HG02642 (cell line): ENCODE measurements around the gene MAST4.

ENCODE experiments used
- ATAC-seq: cut with Tn5 transposase; IDR thresholded peaks from one replicate; pipeline ENCODE4 v1.9.1; 2021; ENCODE audit warnings: mild to moderate bottlenecking; ENCODE audit not compliant: unreplicated experiment, poor library complexity

Gene MAST4

DNA sequence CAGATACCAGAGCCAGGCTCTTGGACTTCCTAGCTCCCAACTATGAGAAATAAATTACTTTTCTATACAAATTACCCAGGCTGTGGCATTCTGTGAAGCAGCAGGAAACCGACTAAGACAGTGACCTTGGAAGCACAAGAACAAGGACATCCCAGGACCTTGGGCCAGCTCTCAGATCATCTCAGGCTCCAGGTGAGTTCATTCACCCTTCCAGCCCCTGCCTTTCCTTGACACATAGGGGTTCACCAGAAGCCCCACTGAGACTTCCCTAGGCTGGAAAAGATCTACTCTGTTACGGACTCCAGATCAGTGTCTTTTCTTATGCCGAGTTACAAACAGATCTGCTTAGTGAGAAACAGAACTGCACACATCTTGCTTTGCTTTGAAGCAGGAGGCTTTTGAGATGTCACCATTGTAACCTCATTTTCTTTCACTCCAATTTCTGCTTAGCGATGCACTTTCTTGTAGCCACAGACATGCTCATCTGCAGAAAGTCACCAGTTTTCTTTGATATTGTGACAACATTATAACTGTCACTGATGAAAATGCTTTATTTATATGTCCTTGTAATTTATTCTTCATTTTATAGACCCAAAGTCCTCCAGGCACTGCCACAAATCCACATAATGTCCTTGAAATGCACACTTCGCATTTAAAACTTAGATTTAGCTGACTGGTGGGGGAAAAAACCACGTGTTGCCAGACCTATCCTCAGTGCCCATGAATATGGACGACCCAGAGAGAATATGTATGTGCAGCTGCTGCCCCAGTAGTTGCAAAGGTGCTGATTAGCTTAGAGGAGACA is 592.3 kb downstream of the MAST4 start:
- no peak for ATAC-seq

DNA sequence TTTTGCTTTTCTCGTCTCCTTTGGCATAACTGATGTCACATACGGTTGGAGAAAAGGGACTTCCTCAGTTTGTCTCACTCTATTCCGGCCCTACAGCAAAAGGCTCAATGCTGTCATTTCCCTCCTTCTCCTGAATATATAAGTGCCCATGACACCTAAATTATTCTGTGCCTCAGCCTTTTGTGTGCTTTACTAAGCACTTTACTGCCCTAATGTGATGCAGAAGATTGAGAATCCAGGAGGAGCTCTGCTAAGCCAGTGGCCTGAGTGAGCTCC is 592.8 kb downstream of the MAST4 start:
- no peak for ATAC-seq

DNA sequence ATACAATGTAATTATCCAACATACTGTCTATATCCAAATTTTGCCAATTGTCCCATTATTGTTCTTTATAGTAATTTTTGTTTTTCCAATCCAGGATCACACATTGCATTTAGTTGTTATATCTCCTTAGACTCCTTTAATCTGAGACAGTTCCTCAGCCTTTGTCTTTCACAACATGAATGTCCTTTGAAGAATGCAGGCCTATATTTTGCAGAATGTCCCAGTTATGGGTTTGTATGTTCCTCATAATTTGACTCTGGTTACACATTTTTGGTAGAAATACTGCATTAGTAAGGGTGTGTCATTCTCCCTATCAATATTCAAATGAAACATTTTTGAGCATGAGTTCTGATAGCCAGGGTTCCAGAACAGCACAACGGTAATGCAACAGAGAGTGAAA is 593.7 kb downstream of the MAST4 start:
- no peak for ATAC-seq

DNA sequence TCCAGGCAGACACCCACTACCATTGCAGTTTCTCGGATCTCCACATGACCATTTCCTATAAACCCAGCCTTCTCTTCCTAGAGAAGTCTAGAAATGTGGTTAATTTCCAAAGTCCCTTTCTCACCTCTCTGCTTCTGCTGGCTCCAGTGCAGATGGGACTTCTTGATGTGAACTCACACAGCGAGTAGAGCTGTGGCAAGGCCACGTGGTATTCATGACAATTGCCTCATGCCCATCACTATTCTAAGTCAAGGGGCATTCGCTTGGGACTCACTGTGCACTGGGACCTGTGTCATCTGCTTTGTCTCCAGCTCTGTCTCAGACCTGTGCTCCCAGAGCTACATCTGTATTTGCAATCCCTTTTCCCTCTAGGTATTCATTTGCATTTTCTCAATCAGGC is 594.2 kb downstream of the MAST4 start:
- ATAC-seq, result no peak

GRCh38 chr5:67190861-67191260 is 594.7 kb downstream of the MAST4 start:
- no peak for ATAC-seq

- no peak for ATAC-seq
Measured at GRCh38 chr5:67192719-67193438, 596.7 kb downstream of the MAST4 start.

DNA sequence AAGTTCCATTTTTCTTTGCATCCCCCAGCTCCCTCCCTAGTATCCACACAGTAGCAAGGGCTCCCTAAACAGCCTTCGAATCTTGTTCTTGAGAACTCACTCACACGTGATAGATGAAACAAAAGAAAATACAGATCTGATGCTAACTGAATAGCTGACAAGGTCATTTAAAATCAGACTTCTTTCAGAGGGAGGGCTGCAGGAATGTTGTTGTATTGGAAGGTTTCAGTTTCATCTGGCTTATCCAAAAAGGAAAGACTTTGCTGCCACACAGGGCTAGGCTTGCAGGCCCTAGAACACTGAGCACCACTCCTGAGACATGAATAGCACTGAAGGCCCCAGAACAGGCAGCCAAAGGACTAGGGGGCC is 597.2 kb downstream of the MAST4 start:
- ATAC-seq, result no peak

DNA sequence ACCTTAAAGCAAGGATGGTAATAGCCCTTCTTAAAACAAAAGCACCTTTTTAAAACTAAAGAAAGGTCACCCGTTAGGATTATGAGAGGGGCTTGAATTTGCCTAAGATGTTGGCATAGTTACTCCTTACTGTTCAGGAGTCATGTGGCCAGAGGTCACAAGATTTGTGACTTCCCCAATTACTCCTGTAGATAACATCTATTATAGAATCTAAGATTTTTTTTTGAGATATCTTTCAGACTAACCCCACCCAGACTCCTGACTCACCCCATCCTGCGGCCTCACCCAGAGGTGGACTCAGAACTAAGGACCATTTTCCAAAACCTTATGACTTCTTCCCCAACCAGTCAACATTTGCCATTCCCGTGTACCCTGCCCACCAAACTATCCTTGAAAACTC is 598.0 kb downstream of the MAST4 start:
- no peak for ATAC-seq

DNA sequence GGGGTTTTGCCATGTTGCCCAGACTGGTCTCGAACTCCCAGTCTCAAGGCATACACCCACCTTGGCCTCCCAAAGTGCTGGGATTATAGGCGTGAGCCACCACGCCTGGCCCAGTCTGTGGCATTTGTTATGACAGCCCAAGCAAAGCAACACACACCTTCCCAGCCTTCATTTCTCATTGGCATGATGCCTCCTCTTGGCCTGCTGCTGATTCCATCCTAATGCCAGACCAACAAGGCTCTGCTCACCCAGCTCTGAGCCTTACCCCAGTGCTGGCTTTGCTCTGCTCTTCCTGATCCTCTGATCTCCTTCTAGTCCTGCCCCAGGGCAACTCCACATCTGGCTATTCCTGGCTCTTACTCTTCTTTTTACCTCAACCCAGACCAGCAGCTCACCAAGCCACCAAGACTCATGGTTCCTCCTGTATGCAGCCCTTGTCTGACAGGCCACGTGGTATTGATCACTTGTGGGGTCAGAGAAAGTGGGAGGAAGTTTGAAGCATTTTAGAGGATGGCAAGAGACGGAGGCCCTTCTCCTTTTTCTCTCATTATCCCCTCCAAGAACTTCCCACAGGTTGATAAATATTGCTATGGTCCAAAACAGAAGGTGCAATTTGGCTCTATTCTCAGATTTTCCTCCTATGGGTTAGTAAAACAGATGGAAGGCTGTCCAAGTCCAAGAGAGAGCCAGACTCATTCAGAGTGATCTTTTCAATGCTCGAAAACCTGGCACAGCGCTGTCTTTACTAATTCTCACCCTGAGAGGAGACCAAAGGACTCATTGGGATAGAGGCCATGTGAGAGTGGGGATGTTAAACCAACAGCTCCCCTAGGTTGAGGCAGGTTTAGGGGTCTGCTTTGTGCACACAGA is 599.4 kb downstream of the MAST4 start:
- peak; percentile 38 for ATAC-seq

GRCh38 chr5:67196537-67197059 is 600.4 kb downstream of the MAST4 start, which contains the start of gene CD180:
TSS of gene CD180 (minus strand) at chr5:67196799. CDS start at chr5:67196641, 158 bp downstream.
- peak; percentile 43 for ATAC-seq

DNA sequence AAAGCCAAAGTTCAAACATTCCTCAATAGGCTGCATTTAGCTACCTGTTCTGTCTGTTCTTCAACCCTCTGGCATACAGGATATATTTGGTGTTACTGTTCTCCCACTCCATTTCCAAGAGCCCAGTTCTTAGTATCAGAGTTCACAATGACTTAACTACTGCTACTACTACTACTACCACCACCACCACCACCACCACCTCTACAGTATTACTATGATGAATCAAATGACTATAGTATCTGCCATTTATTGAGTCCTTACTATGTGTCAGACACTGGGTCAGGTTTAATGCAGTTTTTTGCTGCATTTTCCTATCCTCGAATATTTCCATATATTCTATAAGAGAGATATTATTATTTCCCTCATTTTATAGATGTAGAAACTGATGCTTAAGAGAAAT is 601.3 kb downstream of the MAST4 start:
- no peak for ATAC-seq

DNA sequence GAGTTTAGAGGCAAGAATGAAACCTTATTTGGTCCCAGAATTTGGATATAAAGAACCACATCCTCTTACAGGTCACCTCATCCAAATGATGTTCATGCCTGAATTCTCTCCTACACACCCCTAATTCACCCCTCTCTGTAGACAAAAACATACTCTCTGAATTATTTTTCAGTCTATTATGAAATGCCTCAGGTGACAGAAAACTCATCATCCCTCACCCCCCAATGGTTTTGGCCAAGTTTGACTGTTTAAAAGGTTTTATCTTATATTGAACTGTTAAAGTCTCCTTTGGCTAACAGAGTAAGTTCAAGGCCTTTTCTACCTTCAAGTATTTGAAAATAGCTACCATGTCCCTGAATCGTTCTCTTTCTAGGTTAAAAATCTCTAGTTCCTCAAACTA is 602.7 kb downstream of the MAST4 start:
- no peak for ATAC-seq

- ATAC-seq, result no peak
Measured at GRCh38 chr5:67199859-67200258, 603.7 kb downstream of the MAST4 start.

- ATAC-seq, result no peak
Measured at GRCh38 chr5:67200809-67201562, 604.8 kb downstream of the MAST4 start.

DNA sequence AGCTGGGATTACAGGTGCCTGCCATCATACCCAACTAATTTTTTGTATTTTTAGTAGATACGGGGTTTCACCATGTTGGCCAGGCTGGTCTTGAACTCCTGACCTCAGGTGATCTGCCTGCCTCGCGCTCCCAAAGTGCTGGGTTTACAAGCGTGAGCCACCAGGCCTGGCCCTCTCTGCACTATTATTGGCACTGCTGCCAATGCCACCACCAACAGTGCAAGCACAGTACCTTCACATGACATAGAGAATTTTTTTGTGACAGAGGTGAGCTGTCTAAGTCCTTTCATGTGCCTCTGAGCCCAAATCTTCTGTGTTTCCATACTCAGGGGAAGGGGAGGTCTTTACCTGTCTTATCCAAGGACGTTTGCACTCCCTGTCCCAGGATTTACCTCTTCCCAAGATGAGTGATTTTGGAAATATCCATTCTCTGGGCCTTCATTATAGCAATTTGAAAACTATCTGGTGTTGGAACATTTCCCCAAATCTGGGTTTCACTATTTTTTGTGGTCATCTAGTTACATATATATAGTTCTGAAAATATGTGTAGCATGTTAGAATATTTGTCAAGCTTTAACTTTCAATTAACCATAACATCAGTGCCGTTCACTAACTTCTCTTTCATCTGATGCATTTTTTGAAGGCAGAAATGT is 605.8 kb downstream of the MAST4 start:
- ATAC-seq, result peak; percentile 19

- ATAC-seq, result no peak
Measured at GRCh38 chr5:67202828-67203227, 606.6 kb downstream of the MAST4 start.

DNA sequence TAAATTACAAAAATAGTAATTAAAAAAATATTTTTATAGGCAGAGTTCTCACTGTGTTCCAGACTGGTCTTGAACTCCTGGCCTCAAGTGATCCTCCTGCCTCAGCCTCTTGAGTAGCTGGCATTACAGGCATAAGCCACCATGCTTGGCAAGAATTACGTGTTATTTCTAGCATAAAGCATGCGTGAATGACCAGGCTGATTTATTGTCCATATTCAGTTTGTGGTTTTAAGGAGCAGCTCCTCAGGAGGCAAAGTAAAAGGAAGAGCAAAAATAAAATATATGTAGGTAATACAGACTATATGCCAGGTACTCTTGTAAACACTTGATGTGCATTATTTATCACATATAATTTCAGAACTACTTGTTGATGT is 607.5 kb downstream of the MAST4 start:
- no peak for ATAC-seq

- no peak for ATAC-seq
Measured at GRCh38 chr5:67204821-67205220, 608.6 kb downstream of the MAST4 start.

DNA sequence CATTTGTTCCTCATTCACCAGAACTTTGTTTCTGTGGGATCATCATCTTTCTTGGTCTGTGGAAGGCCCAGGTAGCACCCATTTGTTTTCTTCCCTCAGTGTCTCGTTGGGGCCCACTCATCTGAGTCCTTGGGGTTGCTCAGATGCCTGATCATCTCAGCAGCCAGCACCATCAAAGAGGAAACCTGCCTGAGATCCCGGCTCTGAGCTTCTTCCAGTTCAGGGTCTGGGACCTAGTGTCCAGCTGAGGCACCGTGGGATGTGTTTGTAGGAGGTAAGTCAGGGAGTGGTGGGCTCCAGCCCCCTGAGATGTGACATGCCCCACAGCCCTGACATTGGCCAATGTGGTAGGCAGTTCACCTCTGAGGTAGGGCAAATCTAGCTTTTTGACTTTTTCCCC is 609.8 kb downstream of the MAST4 start:
- ATAC-seq, result no peak

DNA sequence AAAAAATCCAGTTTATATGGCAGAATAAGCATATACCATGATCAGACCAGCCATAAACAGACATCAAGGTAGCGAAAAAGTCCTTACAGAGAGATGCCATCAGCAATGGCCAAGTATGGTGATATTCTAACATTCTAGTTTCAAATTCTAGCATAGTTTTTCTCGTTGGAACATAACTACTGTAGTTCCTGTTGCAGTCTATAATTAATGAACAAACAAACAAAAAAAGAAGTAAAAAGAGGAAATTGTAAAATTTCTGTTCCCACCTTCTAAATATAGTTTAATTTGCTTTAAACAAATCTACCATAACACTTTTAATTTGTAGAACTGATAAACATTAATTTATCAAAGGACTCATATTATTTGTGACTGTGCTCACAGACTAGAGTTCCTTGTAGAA is 610.3 kb downstream of the MAST4 start:
- peak; percentile 22 for ATAC-seq
